ENCODE data around the gene SLC16A3.

The SLC16A3 gene

DNA sequence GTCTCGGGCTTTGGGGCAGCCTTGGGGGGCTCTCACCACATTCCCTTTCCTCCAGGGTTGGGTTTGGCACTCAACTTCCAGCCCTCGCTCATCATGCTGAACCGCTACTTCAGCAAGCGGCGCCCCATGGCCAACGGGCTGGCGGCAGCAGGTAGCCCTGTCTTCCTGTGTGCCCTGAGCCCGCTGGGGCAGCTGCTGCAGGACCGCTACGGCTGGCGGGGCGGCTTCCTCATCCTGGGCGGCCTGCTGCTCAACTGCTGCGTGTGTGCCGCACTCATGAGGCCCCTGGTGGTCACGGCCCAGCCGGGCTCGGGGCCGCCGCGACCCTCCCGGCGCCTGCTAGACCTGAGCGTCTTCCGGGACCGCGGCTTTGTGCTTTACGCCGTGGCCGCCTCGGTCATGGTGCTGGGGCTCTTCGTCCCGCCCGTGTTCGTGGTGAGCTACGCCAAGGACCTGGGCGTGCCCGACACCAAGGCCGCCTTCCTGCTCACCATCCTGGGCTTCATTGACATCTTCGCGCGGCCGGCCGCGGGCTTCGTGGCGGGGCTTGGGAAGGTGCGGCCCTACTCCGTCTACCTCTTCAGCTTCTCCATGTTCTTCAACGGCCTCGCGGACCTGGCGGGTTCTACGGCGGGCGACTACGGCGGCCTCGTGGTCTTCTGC is 8.4 kb downstream of the SLC16A3 start:
- no peak for DNase-seq

DNA sequence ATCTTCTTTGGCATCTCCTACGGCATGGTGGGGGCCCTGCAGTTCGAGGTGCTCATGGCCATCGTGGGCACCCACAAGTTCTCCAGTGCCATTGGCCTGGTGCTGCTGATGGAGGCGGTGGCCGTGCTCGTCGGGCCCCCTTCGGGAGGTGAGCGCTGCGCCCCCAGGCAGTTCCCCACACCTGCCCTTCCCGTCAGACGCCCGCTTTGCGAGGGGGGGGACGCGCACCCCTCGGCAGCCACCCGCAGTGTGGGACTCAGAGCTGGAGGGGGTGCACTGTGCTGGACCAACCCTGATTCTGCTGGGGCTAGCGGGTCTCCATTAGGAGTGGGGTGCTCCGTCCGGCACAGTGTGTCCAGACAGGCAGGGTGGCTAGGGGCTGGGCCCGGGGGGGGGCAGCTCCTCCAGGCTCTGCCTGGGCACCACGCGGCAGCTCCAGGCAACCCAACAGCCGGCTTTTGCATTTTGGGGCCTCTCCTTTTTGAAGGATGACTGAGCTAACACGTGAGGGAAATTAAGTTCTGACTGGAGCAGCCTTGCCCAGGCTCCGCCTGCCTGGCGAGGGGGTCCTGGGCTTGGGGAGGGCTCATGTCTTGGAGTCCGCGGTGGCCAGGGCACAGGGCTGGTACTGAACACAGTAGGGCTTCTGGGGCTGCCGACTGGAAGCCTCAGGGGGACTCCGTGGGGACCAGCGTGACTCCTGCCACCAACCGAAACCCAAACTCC is 9.1 kb downstream of the SLC16A3 start:
- no peak for DNase-seq

DNA sequence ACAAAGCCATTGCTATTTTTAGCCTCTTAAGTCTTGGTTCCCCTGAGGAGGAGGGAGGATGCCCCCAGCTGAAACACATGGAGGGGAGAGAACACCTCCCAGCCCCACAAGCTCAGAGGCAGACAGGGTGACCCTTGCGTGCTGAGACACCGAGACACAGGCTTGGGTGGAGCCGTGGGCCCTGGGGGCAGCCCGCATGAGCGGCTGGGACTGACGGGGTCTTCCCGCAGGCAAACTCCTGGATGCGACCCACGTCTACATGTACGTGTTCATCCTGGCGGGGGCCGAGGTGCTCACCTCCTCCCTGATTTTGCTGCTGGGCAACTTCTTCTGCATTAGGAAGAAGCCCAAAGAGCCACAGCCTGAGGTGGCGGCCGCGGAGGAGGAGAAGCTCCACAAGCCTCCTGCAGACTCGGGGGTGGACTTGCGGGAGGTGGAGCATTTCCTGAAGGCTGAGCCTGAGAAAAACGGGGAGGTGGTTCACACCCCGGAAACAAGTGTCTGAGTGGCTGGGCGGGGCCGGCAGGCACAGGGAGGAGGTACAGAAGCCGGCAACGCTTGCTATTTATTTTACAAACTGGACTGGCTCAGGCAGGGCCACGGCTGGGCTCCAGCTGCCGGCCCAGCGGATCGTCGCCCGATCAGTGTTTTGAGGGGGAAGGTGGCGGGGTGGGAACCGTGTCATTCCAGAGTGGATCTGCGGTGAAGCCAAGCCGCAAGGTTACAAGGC is 9.8 kb downstream of the SLC16A3 start:
- peak; percentile 78 for DNase-seq

DNA sequence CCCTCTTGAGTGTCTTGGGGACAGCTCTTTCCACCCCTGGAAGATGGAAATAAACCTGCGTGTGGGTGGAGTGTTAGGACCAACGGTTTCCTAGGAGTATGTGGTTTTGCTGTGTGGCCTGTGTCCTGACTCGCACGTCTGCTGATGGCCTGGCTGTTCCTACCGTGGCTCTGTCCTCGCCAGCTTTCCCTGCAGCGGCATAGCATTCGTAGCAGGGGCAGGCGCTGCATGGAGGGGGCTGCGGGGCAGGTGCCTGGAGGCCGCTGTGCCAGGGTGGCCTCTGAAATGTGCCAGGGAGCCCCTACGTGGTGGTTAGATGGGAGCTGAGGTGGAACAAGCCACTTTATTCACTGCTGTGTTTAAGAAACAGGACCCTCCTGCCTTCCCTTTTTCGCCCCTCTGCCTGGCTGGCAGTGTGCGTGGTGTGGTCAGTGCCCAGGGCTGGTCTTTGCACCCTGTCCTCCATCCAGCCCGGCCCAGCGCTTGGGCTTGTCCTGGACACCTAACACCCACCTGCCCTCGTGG is 10.6 kb downstream of the SLC16A3 start:
- no peak for DNase-seq

DNA sequence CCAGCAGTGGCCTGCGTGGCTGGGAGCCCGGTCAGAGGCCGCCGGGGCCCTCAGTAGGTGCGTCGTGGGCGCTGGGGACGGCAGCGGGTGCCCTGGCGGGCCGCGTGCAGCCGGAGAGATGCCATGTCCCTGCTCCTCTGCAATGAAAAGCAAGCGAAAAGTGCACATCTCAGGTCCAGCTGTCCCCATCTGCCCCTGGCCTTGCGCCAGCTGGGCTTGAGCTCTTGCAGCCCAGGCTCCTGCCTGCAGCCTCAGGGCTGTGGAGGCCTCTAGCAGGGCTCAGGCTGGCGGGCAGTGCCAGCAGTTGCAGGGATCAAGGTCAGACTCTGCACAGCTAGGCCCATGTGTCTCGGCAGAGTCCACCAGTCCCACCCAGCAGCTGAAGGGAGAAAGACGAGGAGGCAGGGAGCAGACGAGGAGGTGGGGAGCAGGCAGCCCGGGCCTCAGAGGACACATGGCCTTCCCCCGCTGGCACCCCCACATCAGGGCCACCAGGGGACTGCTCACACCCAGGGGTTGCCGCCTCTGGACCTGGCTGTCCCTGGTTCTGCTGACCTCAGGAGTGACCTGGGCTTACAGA is 11.2 kb downstream of the SLC16A3 start:
- no peak for DNase-seq

DNA sequence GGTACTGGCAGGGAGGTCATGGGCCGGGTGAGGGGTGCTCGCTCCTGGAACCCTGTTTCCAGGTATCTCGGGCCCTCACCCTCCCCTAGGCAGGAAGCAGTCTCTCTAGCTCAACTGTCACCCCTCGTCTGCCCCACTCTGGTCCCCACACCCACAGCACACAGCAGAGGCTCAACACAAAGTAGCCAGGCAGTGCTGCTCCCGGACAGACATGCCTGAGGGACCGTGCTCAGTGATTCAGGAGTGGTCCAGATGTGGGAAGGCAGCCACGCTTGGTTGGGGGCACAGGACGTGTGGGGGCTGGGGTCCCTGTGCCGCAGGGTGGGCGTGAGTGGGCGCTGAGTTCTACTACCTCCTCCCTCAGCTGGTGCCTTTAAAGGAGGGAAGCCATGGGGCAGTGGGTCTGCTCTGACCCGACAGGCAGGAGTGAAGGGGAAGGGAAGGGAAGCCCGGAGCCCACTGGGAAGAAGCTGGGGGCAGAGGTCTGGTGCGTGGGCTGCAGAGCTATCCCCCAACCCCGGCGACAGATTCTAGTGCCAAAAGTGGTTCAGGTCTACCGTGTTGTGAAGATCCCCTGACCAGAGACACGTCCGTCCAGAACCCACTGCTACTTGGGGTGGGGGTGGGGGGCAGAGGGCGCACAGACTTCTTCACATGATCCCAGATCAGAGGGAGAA is 11.8 kb downstream of the SLC16A3 start:
- DNase-seq: no peak

DNA sequence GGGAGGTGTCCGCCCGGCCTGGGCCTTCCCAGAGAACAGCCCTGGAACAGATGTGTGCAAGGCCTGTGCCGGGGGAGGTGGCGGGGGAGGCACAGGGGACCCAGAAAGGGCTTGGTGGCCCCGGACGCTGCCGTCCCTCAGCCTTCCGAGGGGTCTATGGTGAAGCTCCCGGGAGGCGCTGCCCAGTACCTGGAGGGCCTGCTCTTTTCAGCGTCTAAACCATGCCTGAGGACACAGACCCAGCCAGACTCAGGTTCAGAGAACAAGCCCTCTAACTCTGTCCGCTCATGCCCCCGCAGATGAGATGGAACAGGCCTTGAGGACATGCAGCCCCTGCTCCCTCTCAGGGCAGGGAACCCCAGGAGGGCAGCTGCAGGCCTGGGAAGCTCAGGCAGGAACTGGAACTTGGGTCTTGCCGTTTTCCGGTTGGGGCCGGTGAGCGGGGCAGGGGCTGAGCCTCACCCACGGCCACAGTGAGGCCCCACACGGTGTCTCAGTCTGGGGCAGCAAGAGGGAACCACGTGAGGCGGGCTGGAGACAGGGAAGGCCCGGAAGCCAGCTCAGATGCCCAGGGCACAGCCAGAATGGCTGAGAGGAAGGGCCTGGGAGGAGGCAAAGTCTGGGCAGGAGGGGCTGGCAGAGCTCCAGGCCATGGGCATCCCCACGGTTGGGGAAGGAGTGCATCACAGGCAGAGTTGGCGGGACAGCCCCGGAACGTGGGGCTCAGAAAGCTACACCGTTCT is 12.5 kb downstream of the SLC16A3 start:
- DNase-seq: peak; percentile 58

DNA sequence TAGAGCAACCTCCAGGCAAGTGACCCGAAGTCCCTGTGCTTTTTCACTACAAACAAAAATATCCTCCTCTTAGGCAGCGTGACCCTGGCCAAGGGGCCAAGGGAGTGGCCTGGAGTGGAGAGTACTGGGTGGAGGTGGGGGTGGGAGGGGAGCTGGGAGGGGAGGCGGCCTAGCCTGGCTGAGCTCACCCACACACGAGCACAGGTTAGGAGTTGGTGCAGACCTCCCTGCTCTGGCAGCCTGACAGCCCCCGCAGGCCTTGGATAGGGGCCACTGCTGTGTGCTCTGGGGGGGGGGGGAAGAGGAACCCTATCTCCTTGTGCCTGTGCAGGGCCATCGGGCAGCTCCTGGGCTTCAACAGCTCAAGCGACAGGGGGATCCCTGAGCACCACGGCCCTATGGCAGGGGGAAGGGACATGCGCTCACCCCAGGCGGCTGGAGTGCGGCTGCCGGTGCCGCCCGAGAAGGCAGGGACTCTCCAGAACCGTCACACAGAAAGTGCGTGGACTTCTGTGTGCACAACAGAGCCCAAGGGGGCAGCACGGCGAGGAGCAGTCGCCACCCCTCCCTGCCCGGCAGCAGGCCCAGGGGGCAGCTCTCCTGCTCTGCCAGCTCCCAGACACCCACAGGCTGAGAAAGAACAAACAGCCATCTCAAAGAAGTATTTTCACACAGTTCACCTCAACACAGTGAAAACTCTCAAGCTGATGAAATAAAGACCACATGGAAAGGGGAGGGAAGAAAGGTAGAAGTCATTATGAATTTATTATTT is 13.3 kb downstream of the SLC16A3 start:
- DNase-seq: no peak

DNA sequence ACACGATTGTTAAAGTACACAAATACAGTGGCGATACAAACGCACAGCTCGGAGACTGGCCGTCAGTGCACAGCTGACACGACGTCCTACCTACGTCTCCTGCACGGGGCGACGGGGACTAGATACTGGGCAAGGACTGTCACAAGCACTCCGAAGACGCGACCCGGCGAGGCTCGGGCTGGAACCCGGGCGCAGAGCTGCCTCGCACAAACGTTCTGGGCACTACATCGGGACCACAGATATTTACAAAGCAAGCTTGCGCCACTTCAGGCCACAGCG is 13.8 kb downstream of the SLC16A3 start:
- no peak for DNase-seq

DNA sequence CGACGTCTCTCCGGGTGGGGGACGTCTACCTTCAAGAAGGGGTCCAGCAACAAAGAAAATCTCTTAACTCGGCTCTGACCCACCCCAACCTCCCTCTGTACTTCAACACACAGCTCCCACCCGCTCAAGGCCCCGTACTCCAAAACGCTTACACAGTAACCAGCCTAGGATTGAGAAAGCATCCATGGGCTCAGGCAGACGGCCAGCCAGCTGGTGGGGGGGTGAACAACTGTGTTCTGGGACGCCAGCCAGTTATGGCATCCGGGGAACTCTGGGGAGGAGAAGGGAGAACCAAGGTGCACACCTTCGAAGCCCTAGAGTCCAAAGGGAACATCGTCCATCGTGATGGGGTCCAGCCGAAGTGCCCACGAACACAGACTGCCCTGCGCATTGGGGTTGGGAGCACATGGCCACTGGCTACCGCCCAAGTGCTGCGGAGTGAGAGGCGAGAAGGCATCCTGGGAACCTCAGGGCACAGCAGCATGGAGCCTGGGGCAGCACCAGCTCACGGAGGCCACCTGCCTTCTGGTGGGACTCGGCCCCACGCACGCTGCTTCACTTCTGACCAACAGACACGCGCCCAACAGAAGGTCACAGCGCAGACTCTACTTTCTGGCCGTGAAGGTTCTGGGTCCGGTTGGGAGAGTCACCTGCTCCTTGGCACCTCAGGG is 14.3 kb downstream of the SLC16A3 start:
- DNase-seq: no peak

DNA sequence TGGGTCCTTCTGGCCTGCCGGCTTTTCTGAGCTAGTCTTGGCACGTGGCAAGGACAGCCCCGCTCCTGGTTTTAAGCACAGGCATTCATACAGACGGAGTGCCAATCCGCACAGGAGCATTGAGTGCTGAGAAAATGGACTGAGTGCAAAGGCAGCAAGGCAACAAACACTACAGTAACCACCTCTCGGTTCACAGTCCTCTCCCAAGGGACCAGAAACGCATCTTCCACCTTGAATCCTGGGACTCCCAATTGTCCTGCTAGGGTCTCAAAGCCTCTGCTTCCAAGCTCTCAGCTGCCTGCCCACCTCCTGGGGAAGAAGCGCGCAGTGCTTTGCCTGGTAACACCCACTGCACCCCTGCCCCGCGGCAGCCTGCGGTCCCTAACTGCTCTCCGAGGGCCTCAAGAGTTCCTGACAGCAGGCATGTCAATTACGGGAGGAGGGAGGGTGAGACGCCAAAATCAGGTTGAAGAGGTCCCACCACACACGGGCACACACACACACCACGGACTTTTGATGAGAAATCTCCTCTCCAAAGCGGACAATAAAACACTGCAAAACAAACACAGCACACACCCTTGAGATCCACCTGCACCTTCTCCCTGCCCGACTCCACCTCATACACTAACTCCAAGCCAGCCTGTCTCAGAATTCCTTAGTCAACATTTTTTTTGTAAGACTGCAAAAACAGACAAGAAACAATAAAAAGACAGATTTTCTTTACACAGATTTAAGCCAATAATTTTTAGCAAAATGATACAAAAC is 15.0 kb downstream of the SLC16A3 start:
- DNase-seq: no peak

DNA sequence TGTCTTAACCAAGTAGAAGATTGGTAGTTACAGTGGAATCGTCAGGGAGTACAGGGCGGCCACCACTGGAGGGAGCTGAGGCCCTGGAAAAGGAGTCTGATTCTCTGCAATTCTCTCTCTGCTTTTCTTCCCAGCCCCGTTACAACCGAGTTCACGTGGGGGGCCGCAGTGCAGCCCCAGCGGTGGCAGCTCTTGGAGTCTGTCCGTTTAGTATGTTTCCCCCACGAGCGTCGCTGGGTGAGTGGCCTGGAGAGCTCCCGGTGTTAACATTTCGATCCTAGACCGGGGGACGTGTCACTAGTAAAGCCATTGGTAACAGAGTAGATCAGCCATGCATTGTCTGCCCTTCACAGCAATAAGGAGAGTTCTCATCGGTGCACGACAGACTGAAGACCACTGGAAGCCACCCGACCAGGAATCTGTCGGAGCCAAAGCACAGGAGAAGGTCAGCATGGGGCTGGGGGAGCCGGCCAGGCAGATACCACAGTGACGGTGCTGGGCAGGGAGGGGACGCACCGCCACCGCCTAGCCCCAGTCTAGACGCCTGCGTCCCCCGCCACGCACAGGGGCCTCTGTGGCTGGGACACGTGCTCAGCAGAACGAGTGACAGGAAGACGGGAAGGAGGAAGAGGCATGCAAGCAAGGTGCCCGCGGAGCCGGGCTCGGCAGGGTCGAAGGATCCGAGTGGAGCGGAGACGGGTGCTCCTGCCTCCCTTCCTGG is 15.7 kb downstream of the SLC16A3 start:
- no peak for DNase-seq

DNA sequence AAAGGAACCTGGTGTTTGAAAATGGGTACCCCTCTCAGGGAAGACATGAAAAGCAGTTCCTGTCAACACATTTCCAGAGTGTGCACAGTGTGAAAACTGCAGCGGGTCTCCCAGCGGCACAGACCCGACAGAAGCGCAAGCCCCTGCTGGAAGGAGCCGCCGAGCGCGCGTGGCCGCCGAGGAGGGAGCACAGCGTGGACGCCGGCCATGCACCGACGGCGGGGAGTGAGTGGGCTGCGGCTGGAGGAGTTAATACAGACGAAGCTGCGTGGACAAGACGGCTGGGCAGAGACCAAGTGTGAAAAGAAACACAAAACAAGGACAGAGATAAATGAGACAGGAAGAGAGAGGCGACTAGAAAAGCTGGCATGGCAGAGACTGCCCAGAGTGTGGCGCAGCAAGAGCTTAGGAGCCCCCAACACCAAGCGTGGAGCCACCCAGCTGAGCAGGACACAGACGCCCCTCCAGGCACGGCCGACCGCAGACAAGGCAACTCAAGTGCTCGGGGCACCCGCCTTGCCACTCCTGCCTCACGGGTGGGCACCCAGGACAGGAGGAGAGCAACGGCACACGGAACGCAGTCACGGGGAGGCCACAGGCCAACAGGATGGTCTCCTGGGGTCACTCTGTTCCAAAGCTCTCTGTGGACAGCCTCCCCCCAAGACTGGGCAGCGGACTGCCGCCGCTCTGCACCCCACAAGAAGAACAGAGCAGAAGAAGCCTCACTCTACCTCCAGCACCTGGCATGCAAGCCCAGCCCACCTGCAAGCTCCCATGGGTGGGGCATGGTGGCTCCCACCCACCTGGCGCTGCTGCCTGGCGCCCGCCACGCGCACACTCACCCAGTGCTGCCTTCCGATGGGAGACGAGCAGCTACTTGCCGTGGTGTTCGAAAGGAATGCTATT is 16.5 kb downstream of the SLC16A3 start:
- DNase-seq: no peak

DNA sequence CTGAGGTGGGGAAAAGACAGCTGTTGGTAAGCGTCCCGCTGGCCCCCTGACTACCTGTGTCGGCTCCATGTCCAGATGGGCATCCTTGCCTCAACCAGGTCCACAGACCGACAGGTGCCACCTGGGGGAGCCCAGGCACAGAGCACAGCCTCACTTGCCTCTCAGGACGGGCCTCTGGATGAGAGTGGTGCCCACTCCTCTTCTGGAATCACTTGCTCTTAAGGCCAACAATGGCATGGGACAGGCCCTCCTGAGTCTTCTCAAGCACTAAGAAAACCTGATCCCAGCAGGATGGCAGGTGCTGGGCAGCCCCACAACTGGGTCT is 17.2 kb downstream of the SLC16A3 start:
- no peak for DNase-seq

DNA sequence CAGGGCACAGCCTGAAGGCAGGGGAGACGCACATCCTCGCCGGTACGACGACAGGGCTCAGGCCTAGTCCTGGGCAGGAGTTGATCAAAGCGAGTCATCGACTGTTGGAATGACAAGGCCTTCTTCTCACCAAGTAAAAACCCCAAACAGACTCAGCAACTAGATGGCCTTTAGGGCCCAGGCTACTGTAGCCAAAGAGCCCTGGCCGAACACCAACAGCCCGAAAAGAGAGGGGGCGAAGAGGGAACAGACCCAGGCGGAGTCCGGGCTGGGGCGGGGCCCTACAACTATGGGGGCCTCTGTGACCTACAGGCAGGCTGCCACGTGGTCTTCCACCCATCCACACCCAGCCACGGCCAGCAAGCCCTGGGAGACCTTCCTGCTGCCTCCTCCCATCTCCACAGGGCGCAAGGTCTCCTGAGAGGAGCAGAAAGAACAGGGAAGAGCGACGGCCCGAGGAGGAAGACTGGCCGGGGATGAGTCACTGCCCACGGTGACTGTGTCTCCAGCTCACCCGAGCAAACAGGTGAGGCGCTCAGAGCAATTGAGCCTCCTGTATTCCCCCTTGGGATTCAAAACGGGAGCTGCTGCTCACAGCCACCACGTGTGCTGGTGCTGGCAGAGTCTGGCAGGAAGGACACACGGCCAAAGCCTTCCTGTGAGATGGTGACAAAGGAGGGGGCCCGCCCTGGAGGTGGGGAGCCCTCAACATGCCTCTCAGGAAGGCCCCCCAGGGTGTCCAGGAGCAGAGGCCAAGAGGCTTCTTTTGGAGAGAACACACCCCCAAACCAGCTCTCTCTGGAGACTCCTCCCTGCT is 17.7 kb downstream of the SLC16A3 start:
- no peak for DNase-seq

DNA sequence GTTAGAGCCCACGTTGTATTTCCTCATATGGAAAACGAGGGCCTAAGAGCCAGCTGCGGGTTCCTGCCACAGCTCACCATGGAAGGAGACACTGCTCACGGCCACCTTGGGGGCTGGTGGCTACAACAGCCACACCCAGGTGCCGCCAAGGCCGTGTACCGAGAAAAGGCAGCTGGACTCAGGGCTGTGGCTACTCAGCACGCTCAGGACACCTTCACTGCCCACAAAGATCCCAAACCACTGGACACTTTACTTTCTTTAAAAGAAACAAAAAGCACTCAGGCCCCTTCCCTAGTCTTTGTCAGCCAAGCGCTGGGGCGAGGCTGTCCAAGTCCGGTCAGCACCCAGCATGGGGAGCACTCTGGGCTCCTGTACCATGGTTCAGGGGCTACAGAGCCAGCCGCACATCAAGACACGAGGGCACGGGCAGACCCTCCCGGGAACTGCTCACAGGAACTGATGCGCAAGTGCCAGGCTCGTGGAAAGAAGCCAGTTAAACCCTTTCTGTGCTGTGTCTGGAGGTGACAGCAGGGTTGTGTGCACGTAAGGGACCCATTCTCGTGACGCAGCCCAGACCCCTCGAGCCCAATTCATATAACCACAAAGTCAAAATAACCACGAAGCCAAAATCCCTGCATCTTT is 18.5 kb downstream of the SLC16A3 start:
- DNase-seq: no peak
